HepG2 (cell line): ENCODE data around the gene STYX. TPM values are rescaled to one million over a fixed set of nuclear protein-coding genes. Genes with fewer than 3 reads are reported as not detected.

Experiments
- CCDC6 ChIP-seq: sonication (generic); formaldehyde crosslinking; IDR thresholded peaks from 2 replicates; pipeline ENCODE4 v1.8.1; 2022; ENCODE audit warnings: mild to moderate bottlenecking, missing genetic modification reagents, moderate library complexity
- GATA4 ChIP-seq: sonication (generic); IDR thresholded peaks from 2 replicates; pipeline ENCODE4 v1.6.1; 2016; ENCODE audit warnings: antibody characterized with exemption, low read depth, borderline replicate concordance
- NFRKB ChIP-seq: fragments of 450-650 bp; IDR thresholded peaks from 2 replicates; pipeline ENCODE4 v1.6.1; 2017
- POGZ ChIP-seq: sonication (generic); formaldehyde crosslinking; IDR thresholded peaks from 2 replicates; pipeline ENCODE4 v1.4.0; 2020; ENCODE audit warnings: mild to moderate bottlenecking, missing genetic modification reagents
- POLR2AphosphoS2 ChIP-seq: IDR thresholded peaks from 2 replicates; pipeline ENCODE4 v1.6.1; 2011; ENCODE audit warnings: low read depth, low read length, improper control_type of control experiment
- POLR2G ChIP-seq: fragments of 200-400 bp; formaldehyde crosslinking; IDR thresholded peaks from 2 replicates; pipeline ENCODE4 v1.6.1; 2018; ENCODE audit warnings: mild to moderate bottlenecking, low read depth, low read length, moderate library complexity
- TBL1XR1 ChIP-seq: fragments of 150-350 bp; IDR thresholded peaks from 2 replicates; pipeline ENCODE4 v1.6.1; 2014; ENCODE audit warnings: borderline replicate concordance, low read length; ENCODE audit not compliant: partially characterized antibody
- ZNF230 ChIP-seq: sonication (generic); formaldehyde crosslinking; IDR thresholded peaks from 2 replicates; pipeline ENCODE4 v1.4.0; 2020; ENCODE audit warnings: mild to moderate bottlenecking, missing genetic modification reagents
- ZNF33B ChIP-seq: sonication (generic); formaldehyde crosslinking; IDR thresholded peaks from 2 replicates; pipeline ENCODE4 v1.5.1; 2020; ENCODE audit warnings: mild to moderate bottlenecking, missing genetic modification reagents
- polyA plus RNA-seq, 8 experiments: library from polyadenylated mRNA; depleted of rRNA in 3 of 8; stranded (reverse) in 7 of 8; unstranded in 1 of 8; fragments of >200 nt; fragmentation: Illumina TruSeq in 4 of 8; extraction: Trizol in 4 of 8; gene quantifications; 2 replicates each; pipeline versions ENCODE4 v1.2.1 to v1.2.3, GENCODE V29; 2011 to 2016; ENCODE audit warnings: low read depth in 4 of 8, missing spikeins in 1 of 8, mixed read lengths in 1 of 8; ENCODE audit not compliant: insufficient read depth in 1 of 8
- total RNA-seq, 5 experiments: library from RNA; depleted of rRNA; stranded (reverse); fragments of >200 nt; fragmentation: Illumina TruSeq; extraction: Trizol; gene quantifications; 2 replicates each; pipeline ENCODE4 v1.2.3, GENCODE V29; 2016; ENCODE audit warnings: low read depth in 1 of 5
- TF ChIP-seq, protein P1 (sequence below): sonication (generic); formaldehyde crosslinking; IDR thresholded peaks from 2 replicates; pipeline ENCODE4 v1.5.1; 2020; ENCODE audit warnings: missing genetic modification reagents, mild to moderate bottlenecking, borderline replicate concordance
- TF ChIP-seq, protein P2 (sequence below): IDR thresholded peaks from 2 replicates; pipeline ENCODE4 v1.6.1; 2016; ENCODE audit warnings: missing biosample characterization, missing genetic modification reagents, low read depth
- TF ChIP-seq, protein P3 (sequence below): sonication (generic); IDR thresholded peaks from 2 replicates; pipeline ENCODE4 v1.6.1; 2016; ENCODE audit warnings: low read depth, borderline replicate concordance
- TF ChIP-seq, protein P4 (sequence below), 2 experiments: sonication (generic) in 1 of 2; formaldehyde crosslinking in 1 of 2; IDR thresholded peaks; 2 replicates each; pipeline versions ENCODE4 v1.4.0 to v1.6.1; 2016 to 2020; ENCODE audit warnings: borderline replicate concordance in 1 of 2, low read depth in 1 of 2, mild to moderate bottlenecking in 1 of 2, missing genetic modification reagents in 1 of 2
- TF ChIP-seq, protein P5 (sequence below): sonication (generic); formaldehyde crosslinking; IDR thresholded peaks from 2 replicates; pipeline ENCODE4 v1.4.0; 2020; ENCODE audit warnings: mild to moderate bottlenecking, missing genetic modification reagents

STYX gene
- total and polyA plus RNA-seq, 2 of the 13 experiments (the other 11 are each of a cell fraction or from before 2014, with no cell fraction given): 6.6 to 10.9 TPM

DNA sequence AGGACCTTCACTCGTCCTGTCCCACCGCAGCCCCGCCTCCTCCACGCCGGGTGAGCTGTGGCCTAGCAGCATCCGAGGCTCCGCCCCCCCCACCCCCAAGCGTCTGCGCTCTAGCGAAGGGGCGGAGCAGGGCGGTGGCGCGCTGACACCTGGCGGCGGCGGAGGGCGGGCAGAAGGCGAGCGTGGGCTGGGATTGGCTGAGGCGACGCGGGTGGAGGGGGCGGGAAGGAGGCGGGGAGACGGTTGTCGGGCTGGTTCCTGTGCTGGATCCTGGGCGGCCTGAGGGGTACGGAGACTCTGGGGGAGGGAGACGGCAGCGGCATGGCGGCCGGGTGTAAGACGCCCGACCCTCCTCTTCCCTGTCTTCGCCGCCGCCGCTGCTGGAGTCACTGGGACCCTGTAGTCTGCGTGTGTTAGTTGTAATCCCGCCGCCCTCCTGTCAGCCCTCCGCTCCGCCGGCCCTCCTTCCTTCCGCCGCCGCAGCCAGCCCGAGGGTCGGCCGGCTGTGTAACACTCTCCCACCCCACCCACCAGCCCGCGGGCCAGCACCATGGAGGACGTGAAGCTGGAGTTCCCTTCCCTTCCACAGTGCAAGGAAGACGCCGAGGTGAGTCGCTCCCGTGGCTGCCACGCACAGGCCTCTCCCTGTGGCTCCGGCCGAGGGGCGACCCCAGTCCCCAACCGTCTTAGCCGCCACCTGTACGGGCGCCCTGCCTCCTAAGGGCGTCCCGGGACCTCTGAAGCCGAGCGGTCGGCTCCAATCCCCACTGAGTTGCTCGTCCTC lies at the start of gene STYX (continued):
- TF ChIP-seq, protein P1, sequence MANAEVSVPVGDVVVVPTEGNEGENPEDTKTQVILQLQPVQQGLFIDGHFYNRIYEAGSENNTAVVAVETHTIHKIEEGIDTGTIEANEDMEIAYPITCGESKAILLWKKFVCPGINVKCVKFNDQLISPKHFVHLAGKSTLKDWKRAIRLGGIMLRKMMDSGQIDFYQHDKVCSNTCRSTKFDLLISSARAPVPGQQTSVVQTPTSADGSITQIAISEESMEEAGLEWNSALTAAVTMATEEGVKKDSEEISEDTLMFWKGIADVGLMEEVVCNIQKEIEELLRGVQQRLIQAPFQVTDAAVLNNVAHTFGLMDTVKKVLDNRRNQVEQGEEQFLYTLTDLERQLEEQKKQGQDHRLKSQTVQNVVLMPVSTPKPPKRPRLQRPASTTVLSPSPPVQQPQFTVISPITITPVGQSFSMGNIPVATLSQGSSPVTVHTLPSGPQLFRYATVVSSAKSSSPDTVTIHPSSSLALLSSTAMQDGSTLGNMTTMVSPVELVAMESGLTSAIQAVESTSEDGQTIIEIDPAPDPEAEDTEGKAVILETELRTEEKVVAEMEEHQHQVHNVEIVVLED: peak; percentile 95
- TF ChIP-seq, protein P2, sequence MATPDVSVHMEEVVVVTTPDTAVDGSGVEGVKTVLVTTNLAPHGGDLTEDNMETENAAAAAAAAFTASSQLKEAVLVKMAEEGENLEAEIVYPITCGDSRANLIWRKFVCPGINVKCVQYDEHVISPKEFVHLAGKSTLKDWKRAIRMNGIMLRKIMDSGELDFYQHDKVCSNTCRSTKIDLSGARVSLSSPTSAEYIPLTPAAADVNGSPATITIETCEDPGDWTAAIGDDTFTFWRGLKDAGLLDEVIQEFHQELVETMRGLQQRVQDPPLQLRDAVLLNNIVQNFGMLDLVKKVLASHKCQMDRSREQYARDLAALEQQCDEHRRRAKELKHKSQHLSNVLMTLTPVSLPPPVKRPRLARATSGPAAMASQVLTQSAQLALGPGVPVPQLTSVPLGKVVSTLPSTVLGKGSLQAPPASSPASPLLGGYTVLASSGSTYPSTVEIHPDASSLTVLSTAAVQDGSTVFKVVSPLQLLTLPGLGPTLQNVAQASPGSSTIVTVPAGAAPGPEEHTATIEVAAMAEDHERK: peak; percentile 84
- TF ChIP-seq ZNF230 (CRISPR knock-in tag) (0 out of 2 replicates have a peak, but pooled peaks have one; percentile 35), ZNF33B (0 out of 2 replicates have a peak, but pooled peaks have one; percentile 33), POGZ (CRISPR knock-in tag) (peak; percentile 90), CCDC6 (CRISPR knock-in tag) (0 out of 2 replicates have a peak, but pooled peaks have one; percentile 20), POLR2G (peak; percentile 88), TBL1XR1 (no peak), POLR2AphosphoS2 (peak; percentile 65; the same call in 1 of the 2 replicates), GATA4 (0 out of 2 replicates have a peak, but pooled peaks have one; percentile 27), NFRKB (no peak)
- TF ChIP-seq, protein P3, sequence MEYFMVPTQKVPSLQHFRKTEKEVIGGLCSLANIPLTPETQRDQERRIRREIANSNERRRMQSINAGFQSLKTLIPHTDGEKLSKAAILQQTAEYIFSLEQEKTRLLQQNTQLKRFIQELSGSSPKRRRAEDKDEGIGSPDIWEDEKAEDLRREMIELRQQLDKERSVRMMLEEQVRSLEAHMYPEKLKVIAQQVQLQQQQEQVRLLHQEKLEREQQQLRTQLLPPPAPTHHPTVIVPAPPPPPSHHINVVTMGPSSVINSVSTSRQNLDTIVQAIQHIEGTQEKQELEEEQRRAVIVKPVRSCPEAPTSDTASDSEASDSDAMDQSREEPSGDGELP: peak; percentile 71; the same call in 1 of the 2 replicates
- TF ChIP-seq, protein P4, sequence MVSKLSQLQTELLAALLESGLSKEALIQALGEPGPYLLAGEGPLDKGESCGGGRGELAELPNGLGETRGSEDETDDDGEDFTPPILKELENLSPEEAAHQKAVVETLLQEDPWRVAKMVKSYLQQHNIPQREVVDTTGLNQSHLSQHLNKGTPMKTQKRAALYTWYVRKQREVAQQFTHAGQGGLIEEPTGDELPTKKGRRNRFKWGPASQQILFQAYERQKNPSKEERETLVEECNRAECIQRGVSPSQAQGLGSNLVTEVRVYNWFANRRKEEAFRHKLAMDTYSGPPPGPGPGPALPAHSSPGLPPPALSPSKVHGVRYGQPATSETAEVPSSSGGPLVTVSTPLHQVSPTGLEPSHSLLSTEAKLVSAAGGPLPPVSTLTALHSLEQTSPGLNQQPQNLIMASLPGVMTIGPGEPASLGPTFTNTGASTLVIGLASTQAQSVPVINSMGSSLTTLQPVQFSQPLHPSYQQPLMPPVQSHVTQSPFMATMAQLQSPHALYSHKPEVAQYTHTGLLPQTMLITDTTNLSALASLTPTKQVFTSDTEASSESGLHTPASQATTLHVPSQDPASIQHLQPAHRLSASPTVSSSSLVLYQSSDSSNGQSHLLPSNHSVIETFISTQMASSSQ (IDR thresholded peaks at IDR 0.05; ENCODE audit: low read depth): no peak
- TF ChIP-seq, protein P4 (CRISPR knock-in tag; IDR thresholded peaks at IDR 0.05; ENCODE audit: borderline replicate concordance): peak; percentile 59; the same call in 1 of the 2 replicates
- TF ChIP-seq, protein P5, sequence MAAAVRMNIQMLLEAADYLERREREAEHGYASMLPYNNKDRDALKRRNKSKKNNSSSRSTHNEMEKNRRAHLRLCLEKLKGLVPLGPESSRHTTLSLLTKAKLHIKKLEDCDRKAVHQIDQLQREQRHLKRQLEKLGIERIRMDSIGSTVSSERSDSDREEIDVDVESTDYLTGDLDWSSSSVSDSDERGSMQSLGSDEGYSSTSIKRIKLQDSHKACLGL (CRISPR knock-in tag): peak; percentile 65; the same call in 1 of the 2 replicates
